HG02885 (cell line): ENCODE data around the gene CYP4F12.

Source experiments
- ATAC-seq: cut with Tn5 transposase; IDR thresholded peaks from one replicate; pipeline ENCODE4 v1.9.1; 2021; ENCODE audit warnings: mild to moderate bottlenecking; ENCODE audit not compliant: unreplicated experiment, poor library complexity

Gene CYP4F12

GRCh38 chr19:15696654-15697194 is 23.8 kb downstream of the CYP4F12 start:
- no peak for ATAC-seq

GRCh38 chr19:15701757-15702533 is 29.1 kb downstream of the CYP4F12 start:
- no peak for ATAC-seq

GRCh38 chr19:15702534-15702930 is 29.6 kb downstream of the CYP4F12 start:
- no peak for ATAC-seq

DNA sequence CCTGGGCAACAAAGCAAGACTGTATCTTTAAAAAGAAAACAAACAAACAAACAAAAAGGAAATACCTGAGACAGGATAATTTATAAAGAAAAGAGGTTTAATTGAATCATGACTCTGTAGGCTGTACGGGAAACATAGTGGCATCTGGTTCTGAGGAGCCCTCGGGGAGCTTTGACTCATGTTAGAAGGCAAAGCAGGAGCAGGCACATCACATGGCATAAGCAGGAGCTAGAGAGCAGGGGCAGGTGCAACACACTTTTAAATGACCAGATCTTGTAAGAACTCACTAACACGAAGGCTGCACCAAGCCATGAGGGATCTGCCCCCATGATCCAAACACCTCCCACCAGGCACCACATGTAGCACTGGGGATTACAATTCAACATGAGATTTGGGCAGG is 41.8 kb downstream of the CYP4F12 start:
- no peak for ATAC-seq

DNA sequence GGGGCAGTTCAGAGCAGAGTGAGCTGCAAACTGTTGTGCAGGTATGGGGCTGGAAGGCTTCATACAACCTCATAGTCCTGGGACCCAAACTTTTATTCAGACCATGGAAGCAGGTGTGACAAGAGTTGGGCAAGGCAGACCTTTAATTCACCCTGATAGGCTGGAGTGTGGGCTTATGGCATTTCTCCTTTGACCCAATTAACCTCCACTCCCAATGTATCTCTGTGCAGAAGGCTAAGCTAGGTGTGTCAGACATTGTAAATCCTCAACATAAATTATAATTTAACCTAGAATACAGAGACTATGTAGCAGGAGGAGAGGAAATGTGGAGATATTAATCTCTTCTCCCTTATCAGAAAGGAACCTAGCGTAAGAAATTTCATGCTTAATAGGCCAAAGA is 42.8 kb downstream of the CYP4F12 start:
- no peak for ATAC-seq

DNA sequence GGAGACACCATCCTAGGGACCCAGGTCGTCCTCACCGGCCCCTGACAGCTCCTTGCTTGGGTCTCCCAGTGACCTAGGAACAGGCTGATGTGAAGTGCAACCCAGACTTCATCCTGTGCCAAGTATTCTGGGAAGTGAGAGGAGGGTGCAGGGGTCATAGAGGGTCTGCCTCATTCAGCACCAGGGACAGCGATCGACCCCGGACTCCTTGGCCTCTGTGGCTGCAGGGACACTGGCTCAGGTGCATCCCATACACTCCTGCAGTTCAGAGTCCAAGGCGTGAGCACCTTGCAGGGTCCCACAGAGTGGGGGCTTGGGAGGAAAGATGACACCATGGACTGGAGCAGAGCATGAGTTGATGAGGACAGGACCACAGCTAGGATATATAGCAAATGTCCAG is 44.9 kb downstream of the CYP4F12 start:
- ATAC-seq, result no peak

GRCh38 chr19:15721268-15721667 is 48.4 kb downstream of the CYP4F12 start:
- ATAC-seq, result no peak

DNA sequence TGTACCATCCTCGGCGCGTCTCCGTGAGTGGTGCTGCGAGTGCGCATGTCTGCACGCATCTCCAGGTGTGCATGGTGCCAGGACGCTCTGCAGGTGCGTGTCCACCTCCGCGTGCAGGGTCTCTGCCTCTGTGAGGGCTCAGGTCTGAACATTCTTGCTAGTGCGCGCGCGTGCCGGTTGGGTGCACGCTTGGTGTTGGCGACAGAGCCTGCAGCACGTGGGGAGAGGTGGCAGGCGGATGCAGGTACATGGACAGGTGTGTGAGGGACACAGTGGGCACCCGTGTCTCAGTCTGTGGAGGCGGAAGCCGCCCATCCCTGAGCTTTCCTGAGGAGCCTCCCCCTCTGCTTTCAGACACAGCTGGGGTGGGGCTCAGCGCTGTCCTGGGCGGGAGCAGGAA is 50.1 kb downstream of the CYP4F12 start:
- ATAC-seq, result no peak

DNA sequence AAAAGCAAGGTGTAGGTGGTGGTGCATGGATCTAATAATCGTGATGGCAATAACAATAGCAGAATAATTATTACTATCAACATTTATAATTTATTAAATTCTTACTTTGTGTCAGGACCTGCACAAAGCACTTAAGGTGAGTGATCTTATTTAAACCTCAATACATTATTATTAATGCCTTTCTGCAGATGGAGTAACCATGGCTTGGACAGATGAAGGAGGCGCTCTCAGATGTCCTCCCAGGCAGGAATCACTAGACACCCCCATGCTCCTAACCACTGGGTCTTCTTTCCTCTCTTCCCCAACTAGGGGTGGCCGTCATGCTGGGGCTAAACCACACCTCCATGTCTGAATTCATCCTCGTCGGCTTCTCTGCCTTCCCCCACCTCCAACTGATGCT is 54.8 kb downstream of the CYP4F12 start, which contains the start of gene OR10H2:
OR10H2 (plus strand) TSS at position 301 of the 400 bp plus-strand sequence; CDS start at position 321, 20 bp downstream.
- no peak for ATAC-seq

GRCh38 chr19:15730538-15730937 is 57.7 kb downstream of the CYP4F12 start:
- ATAC-seq, result no peak

GRCh38 chr19:15732388-15732787 is 59.5 kb downstream of the CYP4F12 start:
- ATAC-seq, result no peak

DNA sequence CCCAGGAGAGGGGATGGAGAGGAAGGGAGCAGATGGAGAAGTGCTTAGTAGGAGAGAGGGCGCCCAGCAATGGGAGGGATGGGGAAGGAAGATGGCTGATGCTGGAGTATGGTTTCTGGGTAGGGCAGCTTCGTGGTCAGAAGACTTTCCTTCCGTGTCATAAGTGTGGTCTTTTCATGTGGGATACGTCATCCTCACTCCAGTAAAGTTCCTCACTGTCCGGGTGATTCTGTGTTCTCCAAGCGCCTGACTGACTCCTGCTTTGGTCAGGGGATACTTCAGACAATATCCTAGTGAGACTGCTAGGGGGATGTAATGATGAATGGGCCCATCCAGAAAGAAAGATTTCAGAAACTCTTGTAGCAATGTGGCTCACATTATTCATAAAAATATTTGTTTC is 61.0 kb downstream of the CYP4F12 start:
- ATAC-seq, result no peak

DNA sequence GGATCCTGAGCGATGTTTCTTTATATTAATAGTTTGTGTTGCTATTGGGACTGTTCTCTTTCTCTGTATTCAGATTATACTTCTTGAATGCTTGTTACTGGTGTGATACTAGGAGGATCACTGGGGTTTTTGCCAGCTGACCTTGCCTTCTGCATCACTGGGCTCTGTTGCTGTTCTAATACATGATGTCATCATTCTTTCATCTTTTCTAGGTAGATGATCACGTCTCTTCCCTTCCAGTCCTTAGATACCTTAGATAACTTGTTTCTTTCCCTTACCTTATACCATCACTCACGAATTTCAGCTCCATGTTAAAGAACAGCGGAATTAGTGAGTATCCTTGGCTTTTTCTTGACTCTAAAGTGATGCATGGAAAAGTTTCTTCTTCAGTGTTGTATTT is 64.8 kb downstream of the CYP4F12 start, which contains the start of gene OR10H3:
OR10H3 (plus strand) TSS at position 264 of the 400 bp plus-strand sequence. CDS start 3,408 bp downstream, outside the sequence.
- no peak for ATAC-seq

DNA sequence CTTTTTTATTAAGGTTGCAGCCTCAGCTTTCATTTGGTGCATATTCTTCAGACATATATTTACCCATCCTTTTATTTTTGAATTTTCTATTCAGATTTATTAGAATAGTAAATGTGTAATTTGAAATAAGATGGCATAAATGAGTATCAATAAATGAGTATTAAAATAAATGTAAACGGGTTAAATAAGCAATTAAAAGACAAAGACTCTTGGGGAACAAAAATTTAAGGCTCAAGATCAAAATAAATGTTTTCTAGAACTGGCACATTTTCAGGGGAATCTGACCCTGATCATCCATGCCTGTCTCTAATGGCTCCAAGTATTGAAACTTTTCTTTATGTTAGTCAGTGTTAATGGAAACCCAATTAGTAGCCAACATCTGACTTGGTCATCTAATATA is 67.9 kb downstream of the CYP4F12 start:
- no peak for ATAC-seq
